K562 (cell line): ENCODE measurements around the gene CEP72. TPM values are rescaled to one million over a fixed set of nuclear protein-coding genes. Genes with fewer than 3 reads are reported as not detected.

Experiments
- ATAC-seq: fragments of 200-7000 bp; cut with Tn5 transposase; 3 replicates; pipeline ENCODE4 v1.9.1; 2020; ENCODE audit warnings: moderate library complexity
- BruUV-seq: library from RNA; stranded (reverse); fragments of 400-500 nt; replicated peaks from 2 replicates; lab custom pipeline; 2021; lab: Mats Ljungman, UMichigan
- CTCF ChIA-PET: fragments of 300-600 bp; formaldehyde crosslinking; extraction: SDS; loops from one replicate; lab custom pipeline; 2021; ENCODE audit warnings: low intra/inter-chr PET ratio; lab: Yijun Ruan, JAX
- POLR2A ChIA-PET: fragments of 300-600, 350-650 bp; sonication (Branson Sonifier 250); formaldehyde crosslinking; extraction: SDS; loops from one replicate; lab custom pipeline; 2021; ENCODE audit warnings: antibody characterized with exemption, inconsistent platforms; lab: Yijun Ruan, JAX
- DNase-seq, 4 experiments: peaks; one replicate each; pipeline versions ENCODE4 v3.0.0 to v3.0.0-alpha.2; 2011 to 2018; ENCODE audit warnings: low spot score in 3 of 4, mixed read lengths in 3 of 4; ENCODE audit errors: extremely low read depth in 1 of 4
- FAIRE-seq: peaks from 2 replicates; lab custom pipeline; 2011; peaks lifted over from hg19 to GRCh38; lab: Jason Lieb, UNC
- H2AFZ ChIP-seq: 2 replicates; pipeline ENCODE4 v1.6.0; 2011; ENCODE audit warnings: low read depth, low read length, control low read depth, inconsistent platforms
- H3K27ac ChIP-seq: fragments of 200-600 bp; 3 replicates; pipeline ENCODE4 v1.8.0; 2011; ENCODE audit warnings: low read depth, mild to moderate bottlenecking, control low read depth, inconsistent platforms, low read length, moderate library complexity, mixed read lengths; ENCODE audit errors: extremely low read depth
- H3K27me3 ChIP-seq, 2 experiments: fragments of 300-600 bp in 1 of 2; 2 replicates in 1 of 2; 3 replicates in 1 of 2; pipeline versions ENCODE4 v1.6.0 to v1.8.0; 2011; ENCODE audit warnings: inconsistent platforms in 2 of 2, low read length in 2 of 2, mild to moderate bottlenecking in 1 of 2, mixed read lengths in 1 of 2, moderate library complexity in 1 of 2; ENCODE audit not compliant: control insufficient read depth in 2 of 2, insufficient read depth in 2 of 2
- H3K36me3 ChIP-seq: fragments of 300-600 bp; 3 replicates; pipeline ENCODE4 v1.8.0; 2011; ENCODE audit warnings: mild to moderate bottlenecking, low read length, inconsistent platforms; ENCODE audit not compliant: control insufficient read depth, insufficient read depth
- H3K4me1 ChIP-seq, 2 experiments: fragments of 200-600 bp in 1 of 2; replicated peaks in 1 of 2; 2 replicates in 1 of 2; 3 replicates in 1 of 2; pipeline versions ENCODE4 v1.5.1 to v1.8.0; 2011; ENCODE audit warnings: inconsistent platforms in 2 of 2, low read length in 2 of 2, mild to moderate bottlenecking in 1 of 2, mixed read lengths in 1 of 2, moderate library complexity in 1 of 2; ENCODE audit not compliant: control insufficient read depth in 2 of 2, insufficient read depth in 2 of 2
- H3K4me2 ChIP-seq: 2 replicates; pipeline ENCODE4 v1.6.1; 2011; ENCODE audit warnings: low read length, control low read depth, inconsistent platforms, mixed read lengths; ENCODE audit not compliant: insufficient read depth
- H3K4me3 ChIP-seq: fragments of 200-600 bp; sonication (generic), shearing (Covaris generic); 2 replicates; pipeline ENCODE4 v1.5.1; 2016; ENCODE audit warnings: control low read depth, inconsistent platforms
- H3K79me2 ChIP-seq: fragments of 200-600 bp; 3 replicates; pipeline ENCODE4 v1.8.0; 2011; ENCODE audit warnings: low read length, inconsistent platforms; ENCODE audit not compliant: control insufficient read depth, insufficient read depth
- H3K9ac ChIP-seq, 2 experiments: 2 replicates each; pipeline versions ENCODE4 v1.6.0 to v1.6.1; 2011; ENCODE audit warnings: low read depth in 2 of 2, low read length in 2 of 2, control low read depth in 1 of 2, inconsistent platforms in 1 of 2, mild to moderate bottlenecking in 1 of 2, mixed read lengths in 1 of 2; ENCODE audit not compliant: insufficient read depth in 1 of 2
- H3K9me1 ChIP-seq: one replicate; pipeline ENCODE4 v1.6.0; 2011; ENCODE audit warnings: inconsistent platforms, mild to moderate bottlenecking, low read length, moderate library complexity; ENCODE audit not compliant: control insufficient read depth, insufficient read depth
- H3K9me3 ChIP-seq: replicated peaks from 2 replicates; pipeline ENCODE4 v1.5.1; 2011; ENCODE audit warnings: low read depth, low read length, inconsistent platforms; ENCODE audit not compliant: control insufficient read depth, insufficient read depth
- H4K20me1 ChIP-seq: replicated peaks from 2 replicates; pipeline ENCODE4 v1.6.1; 2011; ENCODE audit warnings: low read length, inconsistent platforms, mixed read lengths; ENCODE audit not compliant: control insufficient read depth, insufficient read depth
- C11orf30 ChIP-seq: fragments of 450-650 bp; IDR thresholded peaks from 2 replicates; pipeline ENCODE4 v1.6.1; 2016; ENCODE audit warnings: low read depth, mild to moderate bottlenecking
- GABPB2 ChIP-seq: fragments of 250-450 bp; sonication (Bioruptor Pico); conservative IDR thresholded peaks from 2 replicates; pipeline ENCODE4 v1.5.1; 2021; ENCODE audit warnings: mild to moderate bottlenecking
- JUN ChIP-seq, 2 experiments: sonication (generic) in 1 of 2; formaldehyde crosslinking in 1 of 2; IDR thresholded peaks; 2 replicates each; pipeline versions ENCODE4 v1.6.1 to v1.8.0; 2012 to 2022; ENCODE audit warnings: borderline replicate concordance in 2 of 2, mild to moderate bottlenecking in 2 of 2, improper control_type of control experiment in 1 of 2, low read depth in 1 of 2, low read length in 1 of 2, missing genetic modification reagents in 1 of 2
- MLLT1 ChIP-seq, 2 experiments: fragments of 450-650 bp; IDR thresholded peaks; 2 replicates each; pipeline ENCODE4 v1.6.1; 2016
- NONO ChIP-seq, 2 experiments: fragments of 200-400 bp in 1 of 2; fragments of 450-650 bp in 1 of 2; formaldehyde crosslinking in 1 of 2; IDR thresholded peaks; 2 replicates each; pipeline ENCODE4 v1.6.1; 2017; ENCODE audit warnings: low read depth in 2 of 2, mild to moderate bottlenecking in 2 of 2, moderate library complexity in 2 of 2, low read length in 1 of 2
- RNF2 ChIP-seq: sonication (generic); IDR thresholded peaks from 2 replicates; pipeline ENCODE4 v1.6.1; 2016
- SIN3A ChIP-seq, 2 experiments: fragments of 150-350 bp in 1 of 2; IDR thresholded peaks; 2 replicates each; pipeline ENCODE4 v1.6.1; 2011 to 2016; ENCODE audit warnings: borderline replicate concordance in 2 of 2, low read depth in 2 of 2, low read length in 2 of 2, mild to moderate bottlenecking in 2 of 2, moderate library complexity in 2 of 2; ENCODE audit not compliant: control insufficient read depth in 1 of 2
- ZNF121 ChIP-seq: sonication (generic); formaldehyde crosslinking; conservative IDR thresholded peaks from 2 replicates; pipeline ENCODE4 v1.8.0; 2022; ENCODE audit warnings: missing genetic modification reagents
- ZNF408 ChIP-seq: fragments of 250-450 bp; sonication (Bioruptor Pico); IDR thresholded peaks from 2 replicates; pipeline ENCODE4 v1.4.0; 2020; ENCODE audit warnings: low read depth, mild to moderate bottlenecking, moderate library complexity
- WGBS: fragments of 100-300 bp; shearing (Covaris generic); methylation state at CpG from one replicate; pipeline ENCODE4 v1.1.6; 2016; ENCODE audit warnings: low coverage, mixed read lengths; ENCODE audit not compliant: insufficient coverage; ENCODE audit errors: missing lambda C conversion rate; 5-methylcytosine and 5-hydroxymethylcytosine counted together
- in situ Hi-C: fragments of 300-500 bp; cut with MboI; formaldehyde crosslinking; loops from 4 replicates; pipeline ENCODE4 v1.15.0; 2018; ENCODE audit warnings: inconsistent platforms, mixed read lengths
- intact Hi-C: fragments of 100-400 bp; cut with micrococcal nuclease; formaldehyde crosslinking; loops from 2 replicates; pipeline ENCODE4 v1.14.2; 2022
- polyA plus RNA-seq, 8 experiments: library from polyadenylated mRNA; depleted of rRNA in 4 of 8; stranded (reverse) in 5 of 8; unstranded in 3 of 8; fragments of >200 nt; fragmentation: Nextera tagmentation in 2 of 8; fragmentation: Illumina TruSeq in 1 of 8; extraction: Ambion mirVana in 2 of 8; extraction: Trizol in 1 of 8; gene quantifications; 2 replicates each; pipeline versions ENCODE4 v1.2.1 to v1.2.3, GENCODE V29; 2011 to 2014; ENCODE audit warnings: inconsistent platforms in 1 of 8, missing spikeins in 1 of 8
- total RNA-seq, 7 experiments: library from RNA; depleted of rRNA in 6 of 7; stranded (reverse); fragments of >200 nt in 6 of 7; fragmentation: Illumina TruSeq in 2 of 7; extraction: Trizol in 2 of 7; gene quantifications; 2 replicates each; pipeline versions ENCODE4 v1.2.1 to v1.2.3, GENCODE V29; 2011 to 2021; ENCODE audit warnings: low replicate concordance in 1 of 7
- TF ChIP-seq, protein P1 (sequence below): fragments of 150-350 bp; conservative IDR thresholded peaks from 2 replicates; pipeline ENCODE4 v1.6.1; 2014; ENCODE audit warnings: low read length
- TF ChIP-seq, protein P2 (sequence below): fragments of 250-450 bp; sonication (Bioruptor Pico); IDR thresholded peaks from 2 replicates; pipeline ENCODE4 v1.4.0; 2020; ENCODE audit warnings: mild to moderate bottlenecking, moderate library complexity

CEP72 gene
- total and polyA plus RNA-seq, 9 of the 15 experiments (the other 6 are each of a cell fraction or from before 2014, with no cell fraction given) = 0.89 to 38.1 (median 14.2) TPM

DNA sequence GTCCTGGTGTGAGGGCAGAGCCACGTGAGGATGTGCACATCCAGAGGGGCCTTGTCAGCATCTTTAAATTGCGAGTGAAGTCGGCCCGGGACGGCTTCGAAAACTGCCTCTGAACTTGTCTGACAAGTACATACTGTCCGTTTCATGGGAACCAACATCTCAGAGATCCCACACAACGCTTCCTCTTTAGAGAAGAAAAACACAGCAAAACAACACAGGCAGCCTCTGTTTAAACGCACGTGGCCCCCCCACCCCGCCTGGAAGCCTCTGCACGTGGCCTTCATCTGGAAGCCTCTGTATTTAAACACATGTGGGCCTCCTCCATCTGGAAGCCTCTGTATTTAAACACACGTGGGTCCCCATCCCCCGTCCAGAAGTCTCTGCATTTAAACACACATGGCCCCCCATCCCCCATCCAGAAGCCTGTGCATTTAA is 29.2 kb downstream of the CEP72 start:
- no peaks in the 10 kb centered on the region for H3K9me3 ChIP-seq
- TF ChIP-seq GABPB2 (CRISPR knock-in tag) = no peak
- no peak for TF ChIP-seq ZNF121 (CRISPR knock-in tag)
- TF ChIP-seq NONO (IDR thresholded peaks at IDR 0.05; ENCODE audit: low read depth in 2 of 2, low read length in 1 of 2) = no peak
- TF ChIP-seq MLLT1 (IDR thresholded peaks at IDR 0.05) = no peak
- TF ChIP-seq C11orf30 = no peak
- TF ChIP-seq RNF2 = no peak
- TF ChIP-seq SIN3A (IDR thresholded peaks at IDR 0.05; ENCODE audit: borderline replicate concordance in 2 of 2, control insufficient read depth in 1 of 2, low read depth in 2 of 2, low read length in 2 of 2) = no peak
- no peak for TF ChIP-seq JUN (IDR thresholded peaks at IDR 0.05; ENCODE audit: borderline replicate concordance, low read depth, low read length)
- TF ChIP-seq JUN (CRISPR knock-in tag; IDR thresholded peaks at IDR 0.05; ENCODE audit: borderline replicate concordance) = no peak
- TF ChIP-seq, protein P1, sequence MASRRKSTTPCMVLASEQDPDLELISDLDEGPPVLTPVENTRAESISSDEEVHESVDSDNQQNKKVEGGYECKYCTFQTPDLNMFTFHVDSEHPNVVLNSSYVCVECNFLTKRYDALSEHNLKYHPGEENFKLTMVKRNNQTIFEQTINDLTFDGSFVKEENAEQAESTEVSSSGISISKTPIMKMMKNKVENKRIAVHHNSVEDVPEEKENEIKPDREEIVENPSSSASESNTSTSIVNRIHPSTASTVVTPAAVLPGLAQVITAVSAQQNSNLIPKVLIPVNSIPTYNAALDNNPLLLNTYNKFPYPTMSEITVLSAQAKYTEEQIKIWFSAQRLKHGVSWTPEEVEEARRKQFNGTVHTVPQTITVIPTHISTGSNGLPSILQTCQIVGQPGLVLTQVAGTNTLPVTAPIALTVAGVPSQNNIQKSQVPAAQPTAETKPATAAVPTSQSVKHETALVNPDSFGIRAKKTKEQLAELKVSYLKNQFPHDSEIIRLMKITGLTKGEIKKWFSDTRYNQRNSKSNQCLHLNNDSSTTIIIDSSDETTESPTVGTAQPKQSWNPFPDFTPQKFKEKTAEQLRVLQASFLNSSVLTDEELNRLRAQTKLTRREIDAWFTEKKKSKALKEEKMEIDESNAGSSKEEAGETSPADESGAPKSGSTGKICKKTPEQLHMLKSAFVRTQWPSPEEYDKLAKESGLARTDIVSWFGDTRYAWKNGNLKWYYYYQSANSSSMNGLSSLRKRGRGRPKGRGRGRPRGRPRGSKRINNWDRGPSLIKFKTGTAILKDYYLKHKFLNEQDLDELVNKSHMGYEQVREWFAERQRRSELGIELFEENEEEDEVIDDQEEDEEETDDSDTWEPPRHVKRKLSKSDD = no peak
- TF ChIP-seq, protein P2, sequence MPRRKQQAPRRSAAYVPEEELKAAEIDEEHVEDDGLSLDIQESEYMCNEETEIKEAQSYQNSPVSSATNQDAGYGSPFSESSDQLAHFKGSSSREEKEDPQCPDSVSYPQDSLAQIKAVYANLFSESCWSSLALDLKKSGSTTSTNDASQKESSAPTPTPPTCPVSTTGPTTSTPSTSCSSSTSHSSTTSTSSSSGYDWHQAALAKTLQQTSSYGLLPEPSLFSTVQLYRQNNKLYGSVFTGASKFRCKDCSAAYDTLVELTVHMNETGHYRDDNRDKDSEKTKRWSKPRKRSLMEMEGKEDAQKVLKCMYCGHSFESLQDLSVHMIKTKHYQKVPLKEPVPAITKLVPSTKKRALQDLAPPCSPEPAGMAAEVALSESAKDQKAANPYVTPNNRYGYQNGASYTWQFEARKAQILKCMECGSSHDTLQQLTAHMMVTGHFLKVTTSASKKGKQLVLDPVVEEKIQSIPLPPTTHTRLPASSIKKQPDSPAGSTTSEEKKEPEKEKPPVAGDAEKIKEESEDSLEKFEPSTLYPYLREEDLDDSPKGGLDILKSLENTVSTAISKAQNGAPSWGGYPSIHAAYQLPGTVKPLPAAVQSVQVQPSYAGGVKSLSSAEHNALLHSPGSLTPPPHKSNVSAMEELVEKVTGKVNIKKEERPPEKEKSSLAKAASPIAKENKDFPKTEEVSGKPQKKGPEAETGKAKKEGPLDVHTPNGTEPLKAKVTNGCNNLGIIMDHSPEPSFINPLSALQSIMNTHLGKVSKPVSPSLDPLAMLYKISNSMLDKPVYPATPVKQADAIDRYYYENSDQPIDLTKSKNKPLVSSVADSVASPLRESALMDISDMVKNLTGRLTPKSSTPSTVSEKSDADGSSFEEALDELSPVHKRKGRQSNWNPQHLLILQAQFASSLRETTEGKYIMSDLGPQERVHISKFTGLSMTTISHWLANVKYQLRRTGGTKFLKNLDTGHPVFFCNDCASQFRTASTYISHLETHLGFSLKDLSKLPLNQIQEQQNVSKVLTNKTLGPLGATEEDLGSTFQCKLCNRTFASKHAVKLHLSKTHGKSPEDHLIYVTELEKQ (CRISPR knock-in tag) = no peak
- TF ChIP-seq ZNF408 (CRISPR knock-in tag) = no peak
- in situ Hi-C loops = no loop called here
- intact Hi-C loops = no loop called here
- H3K36me3 ChIP-seq = peaks cover 99% of the 10 kb centered on the region
- ChIA-PET POLR2A (interaction anchor here (0.7 to 1.2 kb wide), 2 partner anchors 11 to 69 kb away, joined by 3 to 5 read pairs; no protein-coding TSS in a partner anchor), CTCF (no interaction called here)
- H3K4me3 ChIP-seq = no peak overlapping the region
- no peaks in the 10 kb centered on the region for H3K9me1 ChIP-seq
- H2AFZ ChIP-seq = no peak overlapping the region
- H3K4me1 ChIP-seq = peaks cover 0 to 7% of the 10 kb centered on the region in 2 experiments; a peak in 1 of 5 replicates
- WGBS = 93% methylated on average over 12 of the region's 14 CpGs
- H4K20me1 ChIP-seq = no peaks in the 10 kb centered on the region; the same call in 1 of the 2 replicates
- no peak overlapping the region for H3K27ac ChIP-seq
- DNase-seq = no peak
- no peak overlapping the region for H3K9ac ChIP-seq
- no peak for ATAC-seq
- no peak overlapping the region for H3K4me2 ChIP-seq
- no TSS peak for BruUV-seq
- no peak for FAIRE-seq
- no peaks in the 10 kb centered on the region for H3K27me3 ChIP-seq
- H3K79me2 ChIP-seq = no peaks in the 10 kb centered on the region; the same call in 2 of the 3 replicates
